Activated B cell treated with CpG ODN at 0.5 μM for 24 hours (primary cell): ENCODE results near the gene SLC38A3. TPM values are rescaled to one million over a fixed set of nuclear protein-coding genes. Genes with fewer than 3 reads are reported as not detected.
"Not testable (repeated sequence)": the region's sequence is repeated elsewhere in the genome, so short reads cannot be mapped to it uniquely, and the experiment has no call there.

Experiments used
- ATAC-seq: fragments of 200-7000 bp; cut with Tn5 transposase; one replicate; pipeline ENCODE4 v1.10.0; 2021; ENCODE audit warnings: low read depth, mild to moderate bottlenecking, moderate library complexity
- CTCF ChIA-PET: fragments of 350-600 bp; sonication (Branson Sonifier 250); formaldehyde crosslinking; loops from one replicate; lab custom pipeline; 2021; ENCODE audit warnings: antibody characterized with exemption; lab: Charles Lee
- POLR2A ChIA-PET: fragments of 350-600 bp; sonication (Branson Sonifier 250); formaldehyde crosslinking; loops from one replicate; lab custom pipeline; 2021; ENCODE audit warnings: antibody characterized with exemption; lab: Charles Lee
- DNase-seq: peaks from one replicate; pipeline ENCODE4 v3.0.0; 2022
- H3K27ac Mint-ChIP-seq: one replicate; pipeline ENCODE4 v1.8.0; 2020; ENCODE audit warnings: mixed read lengths
- H3K27me3 Mint-ChIP-seq: one replicate; pipeline ENCODE4 v1.8.0; 2021; ENCODE audit warnings: mixed read lengths
- H3K36me3 Mint-ChIP-seq: one replicate; pipeline ENCODE4 v1.8.0; 2021; ENCODE audit warnings: low read depth, mixed read lengths
- H3K4me1 Mint-ChIP-seq: one replicate; pipeline ENCODE4 v1.8.0; 2021; ENCODE audit warnings: mixed read lengths
- H3K4me3 Mint-ChIP-seq: one replicate; pipeline ENCODE4 v1.8.0; 2020; ENCODE audit warnings: mild to moderate bottlenecking, mixed read lengths
- H3K9me3 Mint-ChIP-seq: one replicate; pipeline ENCODE4 v1.8.0; 2020; ENCODE audit warnings: mixed read lengths
- CTCF ChIP-seq: fragments of 200-600 bp; IDR thresholded peaks from one replicate; pipeline ENCODE4 v1.8.0; 2022; ENCODE audit warnings: antibody characterized with exemption, mild to moderate bottlenecking
- intact Hi-C: fragments of 100-400 bp; cut with micrococcal nuclease; formaldehyde crosslinking; loops from one replicate; pipeline ENCODE4 v1.15.1; 2024
- total RNA-seq: library from RNA; stranded (reverse); gene quantifications from 2 replicates; pipeline ENCODE4 v1.2.3, GENCODE V29; 2022

The SLC38A3 gene
- total RNA-seq, 1 donor from 2014 or later, result not detected

DNA sequence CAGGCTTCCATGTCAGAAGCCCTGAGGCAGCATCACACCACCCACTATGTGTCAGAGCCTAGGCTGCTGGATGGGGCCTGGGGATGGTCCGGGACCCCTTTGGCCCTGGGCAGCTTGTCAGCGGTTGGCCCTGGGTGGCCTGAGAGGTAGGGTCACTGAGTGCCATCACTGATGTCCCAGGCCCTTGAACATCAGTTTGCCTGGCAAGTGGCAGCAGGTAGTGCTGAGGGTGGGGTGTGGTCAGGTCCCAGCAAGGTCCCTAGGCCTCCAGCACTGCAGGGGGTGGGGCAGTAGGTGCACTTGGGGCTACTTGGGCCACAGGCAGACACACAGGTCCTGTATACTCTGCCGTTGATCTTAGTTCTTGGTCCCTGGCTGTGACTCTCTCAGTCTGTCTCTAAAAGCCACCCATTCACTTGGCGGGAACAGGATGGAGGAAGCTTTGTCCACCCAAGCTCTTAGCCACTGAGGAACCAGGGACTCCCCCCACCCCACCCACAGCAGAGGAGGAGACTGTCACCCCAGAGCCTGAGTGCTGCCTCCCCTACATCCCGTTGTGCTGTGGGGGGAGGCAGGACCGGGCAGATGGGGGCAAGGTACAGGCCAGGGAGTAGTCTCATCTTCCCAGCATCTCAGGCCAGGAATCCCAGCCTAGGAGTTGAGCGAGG, 36.8 kb downstream of the SLC38A3 start:
- Mint-ChIP-seq H3K9me3 (no peaks in the 10 kb centered on the region), H3K4me1 (peaks cover 87% of the 10 kb centered on the region), H3K27me3 (no peaks in the 10 kb centered on the region), H3K36me3 (peaks cover 42% of the 10 kb centered on the region), H3K27ac (peak overlapping the region; percentile 94), H3K4me3 (peak overlapping the region; percentile 78)
- TF ChIP-seq CTCF, result no peak
- CTCF ChIA-PET, result interaction anchor here (10.5 kb wide), 1 partner anchor 14 kb away, joined by 76 read pairs; no protein-coding TSS in a partner anchor
- POLR2A ChIA-PET, result interaction anchor here (0.8 to 5.1 kb wide), 2 partner anchors 14 to 57 kb away, joined by 3 to 66 read pairs; partner anchors contain the start of genes HYAL3 and NAA80
- ATAC-seq (no peak), DNase-seq (no peak)
- intact Hi-C loops, result no loop called here

DNA sequence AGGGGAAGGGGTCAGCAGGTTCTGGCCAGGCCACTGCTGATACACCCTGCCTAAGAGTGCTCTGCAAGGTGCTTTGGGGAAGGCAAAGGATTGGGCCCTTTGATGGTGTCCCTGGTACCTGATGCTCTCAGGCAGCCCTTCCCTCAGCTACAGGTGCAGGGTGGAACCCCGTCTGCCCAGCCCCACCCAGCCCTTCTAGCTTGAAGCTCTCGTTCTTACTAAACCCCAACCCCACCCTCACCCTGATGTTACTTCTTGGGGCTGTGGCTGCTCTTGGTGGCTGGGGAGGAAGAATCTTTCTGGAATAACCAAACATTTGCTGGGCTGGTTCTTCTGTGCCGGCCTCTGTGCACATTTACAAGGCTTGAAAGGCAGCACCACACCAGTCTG, 37.3 kb downstream of the SLC38A3 start:
- Mint-ChIP-seq H3K27me3 (no peaks in the 10 kb centered on the region), H3K36me3 (peaks cover 40% of the 10 kb centered on the region), H3K9me3 (no peaks in the 10 kb centered on the region), H3K4me1 (peaks cover 89% of the 10 kb centered on the region), H3K27ac (peak overlapping the region; percentile 94), H3K4me3 (peak overlapping the region; percentile 78)
- DNase-seq, result no peak
- no peak for TF ChIP-seq CTCF
- intact Hi-C loops, result no loop called here
- ChIA-PET CTCF (interaction anchor here (1.6 to 10.5 kb wide), 3 partner anchors 15 to 50 kb away, joined by 4 to 76 read pairs (median 9); no protein-coding TSS in a partner anchor), POLR2A (interaction anchor here (1.3 to 5.1 kb wide), 3 partner anchors 14 to 50 kb away, joined by 5 to 66 read pairs (median 6); partner anchors contain the start of gene IFRD2)
- ATAC-seq, result no peak

- intact Hi-C loops, result no loop called here
- Mint-ChIP-seq H3K9me3 (no peaks in the 10 kb centered on the region), H3K27ac (peak overlapping the region; percentile 94), H3K36me3 (peaks cover 34% of the 10 kb centered on the region), H3K4me3 (peak overlapping the region; percentile 78), H3K4me1 (peaks cover 88% of the 10 kb centered on the region), H3K27me3 (no peaks in the 10 kb centered on the region)
- DNase-seq (peak; percentile 60), ATAC-seq (peak; percentile 61)
- ChIA-PET POLR2A (interaction anchor here (0.5 to 5.1 kb wide), 10 partner anchors 8 to 143 kb away, joined by 3 to 66 read pairs (median 6); partner anchors contain the start of gene IFRD2), CTCF (interaction anchor here (1.6 to 10.5 kb wide), 4 partner anchors 15 to 51 kb away, joined by 4 to 76 read pairs (median 7); no protein-coding TSS in a partner anchor)
- no peak for TF ChIP-seq CTCF
Observed at GRCh38 chr3:50242851-50243542, 37.9 kb downstream of the SLC38A3 start.

DNA sequence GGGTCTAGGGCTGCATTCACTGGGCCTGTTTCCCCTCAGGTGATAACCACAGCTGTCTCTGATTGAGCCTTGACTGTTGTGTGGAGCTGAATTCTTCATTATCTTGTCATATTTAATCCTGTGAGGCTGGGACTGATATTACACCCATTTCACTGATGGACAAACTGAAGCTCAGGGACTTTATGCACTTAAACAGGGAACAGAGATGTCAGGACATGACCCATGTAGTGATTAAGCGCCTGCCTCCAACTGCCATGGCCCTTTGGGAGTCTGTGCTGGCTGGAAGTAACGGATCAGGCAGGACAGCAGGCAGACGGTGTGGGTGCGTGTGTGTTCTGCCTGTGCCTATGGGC, 38.4 kb downstream of the SLC38A3 start:
- Mint-ChIP-seq H3K27ac (peak overlapping the region; percentile 94), H3K4me3 (peak overlapping the region; percentile 78), H3K4me1 (peaks cover 88% of the 10 kb centered on the region), H3K36me3 (peaks cover 33% of the 10 kb centered on the region), H3K27me3 (no peaks in the 10 kb centered on the region), H3K9me3 (no peaks in the 10 kb centered on the region)
- ATAC-seq (no peak), DNase-seq (no peak)
- ChIA-PET POLR2A (interaction anchor here (0.5 to 5.1 kb wide), 10 partner anchors 9 to 144 kb away, joined by 3 to 66 read pairs (median 6); partner anchors contain the start of gene IFRD2), CTCF (interaction anchor here (1.6 to 10.5 kb wide), 4 partner anchors 16 to 51 kb away, joined by 4 to 76 read pairs (median 7); no protein-coding TSS in a partner anchor)
- no peak for TF ChIP-seq CTCF
- intact Hi-C loops, result no loop called here

DNA sequence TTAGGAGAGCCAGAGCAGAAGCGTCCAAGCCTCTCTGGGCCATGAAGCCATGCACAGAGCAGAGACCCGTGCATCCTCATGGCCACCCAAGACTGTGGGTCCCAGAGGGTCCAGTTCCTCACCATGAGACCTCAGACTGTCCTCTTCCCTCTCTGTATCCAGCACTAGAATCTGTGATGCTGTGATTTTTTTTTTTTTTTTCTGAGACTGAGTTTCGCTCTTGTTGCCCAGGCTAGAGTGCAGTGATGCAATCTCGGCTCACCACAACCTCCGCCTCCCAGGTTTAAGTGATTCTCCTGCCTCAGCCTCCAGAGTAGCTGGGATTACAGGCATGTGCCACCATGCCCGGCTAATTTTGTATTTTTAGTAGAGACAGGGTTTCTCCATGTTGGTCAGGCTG, 39.7 kb downstream of the SLC38A3 start:
- H3K27me3 Mint-ChIP-seq, ATAC-seq, intact Hi-C loops, H3K9me3 Mint-ChIP-seq, DNase-seq: not testable (repeated sequence)
- peak overlapping the region; percentile 19 for H3K4me3 Mint-ChIP-seq
- POLR2A ChIA-PET, result interaction anchor here (0.6 to 5.1 kb wide), 3 partner anchors 16 to 72 kb away, joined by 3 to 66 read pairs (median 49); no protein-coding TSS in a partner anchor
- peaks cover 85% of the 10 kb centered on the region for H3K4me1 Mint-ChIP-seq
- peak overlapping the region; percentile 94 for H3K27ac Mint-ChIP-seq
- peaks cover 22% of the 10 kb centered on the region for H3K36me3 Mint-ChIP-seq
- CTCF ChIA-PET, result interaction anchor here (1.6 to 10.5 kb wide), 2 partner anchors 15 to 17 kb away, joined by 5 to 76 read pairs; no protein-coding TSS in a partner anchor
